Uterus (tissue), 4 donors: ENCODE data around the gene BCAT1. TPM values are rescaled to one million over a fixed set of nuclear protein-coding genes. Genes with fewer than 3 reads are reported as not detected.

Source experiments
- DNase-seq, 2 donors: peaks; one replicate each; pipeline ENCODE4 v3.0.0-alpha.2; 2019 to 2020
- H3K27ac ChIP-seq, 2 donors: fragments of 200-600 bp; sonication (generic); 1 replicate in 1 of 2; 2 replicates in 1 of 2; pipeline ENCODE4 v1.5.1; 2016 to 2018
- H3K27me3 ChIP-seq, 2 donors: fragments of 200-600 bp; sonication (generic); one replicate each; pipeline ENCODE4 v1.5.1; 2018 to 2019; ENCODE audit warnings: control low read depth in 1 of 2
- H3K36me3 ChIP-seq, 2 donors: fragments of 200-600 bp; sonication (generic); one replicate each; pipeline ENCODE4 v1.5.1; 2019; ENCODE audit warnings: control low read depth in 1 of 2
- H3K4me1 ChIP-seq, 2 donors: fragments of 200-600 bp; sonication (generic); one replicate each; pipeline ENCODE4 v1.5.1; 2018 to 2019; ENCODE audit warnings: control low read depth in 1 of 2
- H3K4me3 ChIP-seq, 2 donors: fragments of 200-600 bp; sonication (generic); 1 replicate in 1 of 2; 2 replicates in 1 of 2; pipeline ENCODE4 v1.5.1; 2018 to 2019; ENCODE audit warnings: mild to moderate bottlenecking in 1 of 2
- H3K9me3 ChIP-seq, 2 donors: fragments of 200-600 bp; sonication (generic); one replicate each; pipeline ENCODE4 v1.5.1; 2019; ENCODE audit warnings: control low read depth in 1 of 2
- POLR2A ChIP-seq, 2 donors: fragments of 450-650 bp; IDR thresholded peaks; one replicate each; pipeline ENCODE4 v1.6.1; 2016; ENCODE audit warnings: antibody characterized with exemption in 2 of 2, mild to moderate bottlenecking in 1 of 2, moderate library complexity in 1 of 2
- intact Hi-C: fragments of 100-400 bp; cut with DNase I; formaldehyde crosslinking; loops from one replicate; pipeline ENCODE4 v1.15.1; 2023; ENCODE audit warnings: low total_unique reads
- total RNA-seq, 4 donors: library from RNA; depleted of rRNA in 3 of 4; stranded (reverse); fragments of >200 nt in 3 of 4; gene quantifications; one replicate each; pipeline versions ENCODE4 v1.1.0 to v1.2.4, GENCODE V29; 2014 to 2023
- TF ChIP-seq, protein P1 (sequence below), 4 experiments: fragments of 200-600 bp in 2 of 4; fragments of 450-650 bp in 2 of 4; sonication (generic) in 2 of 4; IDR thresholded peaks; one replicate each; pipeline ENCODE4 v1.5.1; 2016 to 2019; ENCODE audit warnings: antibody characterized with exemption in 4 of 4, mild to moderate bottlenecking in 2 of 4, moderate library complexity in 1 of 4
- donor health status: DM: yes; HTN: yes; CAD: no.

BCAT1 gene, protein sequence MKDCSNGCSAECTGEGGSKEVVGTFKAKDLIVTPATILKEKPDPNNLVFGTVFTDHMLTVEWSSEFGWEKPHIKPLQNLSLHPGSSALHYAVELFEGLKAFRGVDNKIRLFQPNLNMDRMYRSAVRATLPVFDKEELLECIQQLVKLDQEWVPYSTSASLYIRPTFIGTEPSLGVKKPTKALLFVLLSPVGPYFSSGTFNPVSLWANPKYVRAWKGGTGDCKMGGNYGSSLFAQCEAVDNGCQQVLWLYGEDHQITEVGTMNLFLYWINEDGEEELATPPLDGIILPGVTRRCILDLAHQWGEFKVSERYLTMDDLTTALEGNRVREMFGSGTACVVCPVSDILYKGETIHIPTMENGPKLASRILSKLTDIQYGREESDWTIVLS
- 100 to 1,000 TPM in 1 of 4 donors, 10 to 100 TPM in 3; 23.6 to 221 (median 59.7) TPM for total RNA-seq

DNA sequence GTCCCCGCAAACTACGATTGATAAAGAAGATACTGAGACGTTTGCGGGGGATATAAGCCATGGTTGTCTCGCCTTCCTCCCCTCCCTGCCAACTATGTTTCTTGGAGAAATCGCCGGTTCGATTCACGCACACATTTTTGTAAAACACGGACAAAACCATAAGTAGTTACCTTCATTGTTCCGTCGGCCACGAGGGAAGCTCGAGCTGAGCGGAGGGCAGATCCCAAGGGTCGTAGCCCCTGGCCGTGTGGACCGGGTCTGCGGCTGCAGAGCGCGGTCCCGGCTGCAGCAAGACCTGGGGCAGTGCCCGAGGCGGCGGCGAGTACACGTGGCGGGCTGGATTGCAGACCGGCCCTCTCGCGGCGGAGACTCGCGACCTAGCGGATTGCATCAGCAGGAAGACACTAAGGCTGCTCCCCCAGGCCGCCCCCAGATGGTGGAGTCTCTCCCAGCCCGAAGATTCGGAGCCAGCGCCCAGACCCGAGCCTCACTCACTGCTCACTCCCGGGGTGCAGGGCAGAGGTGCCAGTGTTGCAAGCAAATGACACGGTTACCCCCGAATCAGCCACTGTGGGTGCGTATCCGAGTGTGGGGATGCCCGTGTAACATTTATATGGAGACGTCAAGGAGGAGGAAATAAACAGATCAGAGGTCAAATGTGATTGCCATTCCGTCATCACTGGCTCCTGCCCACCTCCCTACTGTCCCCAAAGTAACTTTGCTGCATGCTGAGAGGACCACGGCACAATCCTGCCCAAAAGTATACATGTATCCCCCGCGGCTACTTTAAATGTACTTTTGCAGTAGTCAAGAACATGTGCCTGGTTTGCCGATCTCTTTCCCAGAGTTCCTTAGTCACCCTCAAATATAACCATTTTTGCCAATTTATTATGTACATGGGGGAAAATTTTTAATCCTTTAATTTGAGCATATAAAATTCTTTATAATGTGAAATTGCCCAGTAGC, at the start of gene BCAT1:
TSS of gene BCAT1 (minus strand) at position 345 of the 966 bp plus-strand sequence. CDS start at position 176, 169 bp downstream.
- intact Hi-C loops = no loop called here
- Histone ChIP-seq H3K9me3 (no peaks in the 10 kb centered on the region), H3K4me1 (no peaks in the 10 kb centered on the region), H3K27ac (peak within 1 kb of the TSS; percentile 46 to 51), H3K4me3 (peak within 1 kb of the TSS; percentile 55 to 63), H3K36me3 (no peaks in the 10 kb centered on the region), H3K27me3 (no peaks in the 10 kb centered on the region)
- DNase-seq = peak; percentile 67 to 74
- TF ChIP-seq, protein P1, sequence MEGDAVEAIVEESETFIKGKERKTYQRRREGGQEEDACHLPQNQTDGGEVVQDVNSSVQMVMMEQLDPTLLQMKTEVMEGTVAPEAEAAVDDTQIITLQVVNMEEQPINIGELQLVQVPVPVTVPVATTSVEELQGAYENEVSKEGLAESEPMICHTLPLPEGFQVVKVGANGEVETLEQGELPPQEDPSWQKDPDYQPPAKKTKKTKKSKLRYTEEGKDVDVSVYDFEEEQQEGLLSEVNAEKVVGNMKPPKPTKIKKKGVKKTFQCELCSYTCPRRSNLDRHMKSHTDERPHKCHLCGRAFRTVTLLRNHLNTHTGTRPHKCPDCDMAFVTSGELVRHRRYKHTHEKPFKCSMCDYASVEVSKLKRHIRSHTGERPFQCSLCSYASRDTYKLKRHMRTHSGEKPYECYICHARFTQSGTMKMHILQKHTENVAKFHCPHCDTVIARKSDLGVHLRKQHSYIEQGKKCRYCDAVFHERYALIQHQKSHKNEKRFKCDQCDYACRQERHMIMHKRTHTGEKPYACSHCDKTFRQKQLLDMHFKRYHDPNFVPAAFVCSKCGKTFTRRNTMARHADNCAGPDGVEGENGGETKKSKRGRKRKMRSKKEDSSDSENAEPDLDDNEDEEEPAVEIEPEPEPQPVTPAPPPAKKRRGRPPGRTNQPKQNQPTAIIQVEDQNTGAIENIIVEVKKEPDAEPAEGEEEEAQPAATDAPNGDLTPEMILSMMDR (IDR thresholded peaks at IDR 0.05) = peak in 3 of 4 experiments; percentile 23 to 29 (median 26)
- no peak for TF ChIP-seq POLR2A (IDR thresholded peaks at IDR 0.05)

DNA sequence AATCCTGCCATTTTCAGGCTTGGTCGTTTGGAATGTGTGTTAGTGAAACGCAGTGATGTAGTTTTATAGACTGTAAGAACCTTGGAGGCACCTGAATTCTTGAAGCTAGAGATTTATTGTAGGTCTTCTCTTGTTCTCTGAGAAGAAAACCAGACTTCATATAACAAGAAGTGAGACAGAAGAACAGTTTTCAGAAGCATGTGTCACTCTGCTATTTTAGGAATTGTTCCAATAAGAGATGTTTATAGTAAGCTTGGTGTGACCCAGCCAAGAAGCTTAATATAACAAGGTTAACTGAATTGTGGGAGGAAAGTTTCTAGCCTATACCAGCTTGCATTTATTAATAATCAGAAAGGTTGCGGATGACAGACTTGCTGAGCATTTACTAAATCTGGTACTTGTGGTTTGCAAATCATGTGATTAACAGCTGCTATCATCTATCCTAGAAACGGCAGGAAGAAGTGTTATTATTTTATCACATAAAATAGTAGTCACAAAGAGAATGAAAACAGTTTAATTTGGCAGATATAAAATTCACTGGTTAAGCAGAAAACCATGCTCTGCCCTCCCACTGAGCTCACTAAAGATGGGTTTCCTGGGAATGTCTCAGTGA, 49.2 kb upstream of the BCAT1 start:
- Histone ChIP-seq H3K4me3 (no peak overlapping the region), H3K9me3 (no peaks in the 10 kb centered on the region), H3K4me1 (no peaks in the 10 kb centered on the region), H3K36me3 (no peaks in the 10 kb centered on the region), H3K27ac (no peak overlapping the region), H3K27me3 (no peaks in the 10 kb centered on the region)
- DNase-seq = no peak
- TF ChIP-seq, protein P1 (IDR thresholded peaks at IDR 0.05) = no peak
- no peak for TF ChIP-seq POLR2A (IDR thresholded peaks at IDR 0.05)
- intact Hi-C loops = no loop called here

DNA sequence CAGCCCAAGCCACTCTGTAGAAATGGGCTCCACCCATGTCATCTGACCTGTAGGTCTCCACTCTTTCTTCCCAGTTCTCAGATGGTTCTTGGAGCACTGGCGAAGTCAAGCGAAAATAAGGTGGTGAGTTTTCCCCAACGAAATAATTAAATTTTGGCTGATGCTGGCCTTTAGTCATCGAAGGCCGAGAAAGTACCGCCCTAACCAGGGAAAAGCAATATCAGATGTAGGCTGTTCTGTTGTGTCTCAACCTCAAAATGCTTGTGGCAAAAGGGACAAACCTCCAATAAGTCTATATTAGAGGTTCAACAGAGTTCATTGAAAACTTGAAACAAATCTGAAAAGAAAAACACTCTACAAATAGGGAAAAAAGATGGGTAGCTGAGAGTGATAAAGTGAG, 48.6 kb upstream of the BCAT1 start:
- Histone ChIP-seq H3K27ac (no peak overlapping the region), H3K4me3 (no peak overlapping the region), H3K4me1 (no peaks in the 10 kb centered on the region), H3K36me3 (no peaks in the 10 kb centered on the region), H3K27me3 (no peaks in the 10 kb centered on the region), H3K9me3 (no peaks in the 10 kb centered on the region)
- TF ChIP-seq POLR2A (IDR thresholded peaks at IDR 0.05) = no peak
- intact Hi-C loops = no loop called here
- DNase-seq = no peak

DNA sequence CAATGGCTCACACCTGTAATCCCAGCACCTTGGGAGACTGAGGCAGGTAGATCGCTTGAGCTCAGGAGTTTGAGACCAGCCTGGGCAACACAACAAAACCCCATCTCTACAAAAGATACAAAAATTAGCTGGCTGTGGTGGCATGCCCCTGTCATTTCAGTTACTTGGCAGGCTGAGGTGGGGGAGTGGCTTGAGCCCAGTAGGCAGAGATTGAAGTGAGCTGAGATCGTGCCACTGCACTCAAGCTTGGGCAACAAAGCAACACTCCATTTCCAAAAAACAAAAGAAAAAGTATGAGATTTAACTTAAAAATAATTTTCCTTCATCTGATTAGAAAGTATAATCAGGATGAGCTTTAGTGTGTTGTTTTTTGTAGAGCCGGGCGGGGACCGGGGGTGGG, 47.9 kb upstream of the BCAT1 start:
- TF ChIP-seq, protein P1 (IDR thresholded peaks at IDR 0.05) = no peak
- TF ChIP-seq POLR2A (IDR thresholded peaks at IDR 0.05) = no peak
- intact Hi-C loops = no loop called here
- Histone ChIP-seq H3K4me3 (no peak overlapping the region), H3K4me1 (no peaks in the 10 kb centered on the region), H3K9me3 (no peaks in the 10 kb centered on the region), H3K27ac (no peak overlapping the region), H3K36me3 (no peaks in the 10 kb centered on the region), H3K27me3 (no peaks in the 10 kb centered on the region)
- DNase-seq = no peak

DNA sequence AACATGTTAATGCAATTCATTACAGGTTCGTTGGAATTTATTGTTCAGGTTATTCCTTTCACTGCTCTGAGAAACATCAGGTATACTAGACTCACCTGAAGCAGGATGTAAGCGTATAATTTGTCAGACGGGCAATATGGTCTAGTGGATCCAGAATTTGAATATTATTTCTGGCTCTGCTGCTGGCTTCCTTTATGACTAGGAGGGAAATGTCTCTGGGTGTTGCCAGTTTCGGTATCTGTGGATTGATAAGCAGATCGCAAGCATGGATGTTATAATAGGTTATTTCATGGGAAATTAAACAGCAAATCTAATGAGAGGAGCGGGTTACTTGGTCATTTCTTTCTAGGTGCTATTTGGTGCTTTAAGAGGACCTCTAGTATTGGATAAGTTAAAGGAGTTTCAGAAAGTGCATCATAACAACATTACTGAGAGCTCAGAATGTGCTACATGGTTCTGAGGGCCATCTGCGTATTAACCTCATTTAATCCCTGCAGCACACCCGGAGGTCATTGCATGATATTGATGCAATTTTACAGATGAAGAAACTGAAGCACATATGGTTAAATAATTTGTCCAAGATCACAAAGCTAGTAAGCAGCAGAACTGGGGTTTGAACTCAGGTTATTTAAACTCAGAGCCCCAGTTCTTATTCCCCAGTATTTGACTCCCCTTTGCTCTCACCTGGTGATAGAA, 47.3 kb upstream of the BCAT1 start:
- DNase-seq = no peak
- intact Hi-C loops = no loop called here
- no peaks in the 10 kb centered on the region for H3K4me1 ChIP-seq
- no peaks in the 10 kb centered on the region for H3K36me3 ChIP-seq
- TF ChIP-seq, protein P1 (IDR thresholded peaks at IDR 0.05) = no peak
- no peak for TF ChIP-seq POLR2A (IDR thresholded peaks at IDR 0.05)
- H3K27ac ChIP-seq = no peak overlapping the region
- H3K9me3 ChIP-seq = no peaks in the 10 kb centered on the region
- H3K27me3 ChIP-seq = no peaks in the 10 kb centered on the region
- no peak overlapping the region for H3K4me3 ChIP-seq
